Measurements from ENCODE around the gene NAALADL2. TPM values are rescaled to one million over a fixed set of nuclear protein-coding genes. Genes with fewer than 3 reads are reported as not detected.
A peak's percentile ranks its signal among the peaks of the same experiment; 100 is the strongest.

The NAALADL2 gene
- total and polyA plus RNA-seq, 2 of the 13 experiments (the other 11 are each of a cell fraction or from before 2014, with no cell fraction given): 0.08 TPM; not detected in 1

- Histone ChIP-seq H3K79me2 (ENCODE audit: insufficient read depth, low read length) (no peaks in the 10 kb centered on the region), H3K4me1 (ENCODE audit: insufficient read depth, low read length) (no peaks in the 10 kb centered on the region), H3K9ac (ENCODE audit: insufficient read depth, low read depth, low read length) (no peak overlapping the region), H4K20me1 (ENCODE audit: insufficient read depth, low read length) (no peaks in the 10 kb centered on the region), H3K36me3 (replicated peaks in 1 of 2; ENCODE audit: control insufficient read depth in 1 of 2, insufficient read depth in 2 of 2, low read length in 2 of 2) (no peaks in the 10 kb centered on the region), H3K9me3 (ENCODE audit: low read length) (no peaks in the 10 kb centered on the region), H3K27ac (ENCODE audit: extremely low read length, insufficient read depth, low read length) (no peak overlapping the region), H2AFZ (ENCODE audit: low read length) (no peak overlapping the region), H3K4me3 (replicated peaks in 1 of 3; ENCODE audit: insufficient read depth in 1 of 3, low read depth in 2 of 3, low read length in 3 of 3) (no peak overlapping the region), H3K27me3 (ENCODE audit: control insufficient read depth in 1 of 2, insufficient read depth in 2 of 2, low read length in 2 of 2) (no peaks in the 10 kb centered on the region), H3K4me2 (ENCODE audit: low read depth, low read length) (no peak overlapping the region)
- in situ Hi-C loops (cut with HindIII; ENCODE audit: extremely low pct_ligation_motif_present, low pct_unique_long_range_greater_than_20kb): no loop called here
- 91% methylated on average over 1 of the region's 1 CpG for whole genome bisulfite sequencing (ENCODE audit: low lambda C conversion rate)
- no TSS peak for BruUV-seq (replicated peaks)
- intact Hi-C loops (cut with micrococcal nuclease; ENCODE audit: unreplicated experiment): no loop called here
- ChIA-PET CTCF (ENCODE audit: low intra/inter-chr PET ratio, low total read pairs) (no interaction called here), POLR2A (no interaction called here)
- FAIRE-seq (no peak), ATAC-seq (no peak), DNase-seq (ENCODE audit: low spot score) (no peak)
- no peak for TF ChIP-seq ZKSCAN8 (CRISPR knock-in tag; IDR thresholded peaks at IDR 0.05; ENCODE audit: borderline replicate concordance)
- TF ChIP-seq LCORL (IDR thresholded peaks at IDR 0.05): no peak
- TF ChIP-seq LCORL (CRISPR knock-in tag; IDR thresholded peaks at IDR 0.05): no peak
- no peak for TF ChIP-seq JDP2 (CRISPR knock-in tag; IDR thresholded peaks at IDR 0.05; ENCODE audit: borderline replicate concordance)
- TF ChIP-seq ZNF652 (CRISPR knock-in tag; IDR thresholded peaks at IDR 0.05; ENCODE audit: borderline replicate concordance, low read depth): no peak
- TF ChIP-seq XRCC5 (optimal IDR thresholded peaks at IDR 0.05; ENCODE audit: low read length): no peak
- TF ChIP-seq ZNF639 (CRISPR knock-in tag; conservative IDR thresholded peaks at IDR 0.05): no peak
- TF ChIP-seq RELA (CRISPR knock-in tag; IDR thresholded peaks at IDR 0.05): no peak
Measured at GRCh38 chr3:175002732-175003143, 143.6 kb downstream of the NAALADL2 start.

GRCh38 chr3:175003590-175003989, 144.5 kb downstream of the NAALADL2 start:
- CTCF ChIA-PET (ENCODE audit: low intra/inter-chr PET ratio, low total read pairs): no interaction called here
- BruUV-seq (replicated peaks): no TSS peak

More at GRCh38 chr3:175003590-175003989, 144.5 kb downstream of the NAALADL2 start:
- Histone ChIP-seq H3K79me2 (ENCODE audit: insufficient read depth, low read length) (no peaks in the 10 kb centered on the region), H4K20me1 (ENCODE audit: insufficient read depth, low read length) (no peaks in the 10 kb centered on the region), H2AFZ (ENCODE audit: low read length) (no peak overlapping the region), H3K9me3 (ENCODE audit: low read length) (no peaks in the 10 kb centered on the region), H3K9ac (ENCODE audit: insufficient read depth, low read depth, low read length) (no peak overlapping the region), H3K4me1 (ENCODE audit: insufficient read depth, low read length) (no peaks in the 10 kb centered on the region), H3K36me3 (replicated peaks in 1 of 2; ENCODE audit: control insufficient read depth in 1 of 2, insufficient read depth in 2 of 2, low read length in 2 of 2) (no peaks in the 10 kb centered on the region), H3K27me3 (ENCODE audit: control insufficient read depth in 1 of 2, insufficient read depth in 2 of 2, low read length in 2 of 2) (no peaks in the 10 kb centered on the region), H3K27ac (ENCODE audit: extremely low read length, insufficient read depth, low read length) (no peak overlapping the region), H3K4me2 (ENCODE audit: low read depth, low read length) (no peak overlapping the region), H3K4me3 (replicated peaks in 1 of 3; ENCODE audit: insufficient read depth in 1 of 3, low read depth in 2 of 3, low read length in 3 of 3) (no peak overlapping the region)
- intact Hi-C loops (cut with micrococcal nuclease; ENCODE audit: unreplicated experiment): no loop called here
- peak; percentile 61 for TF ChIP-seq ATF7 (IDR thresholded peaks at IDR 0.05)
- no peak for TF ChIP-seq ATF7 (CRISPR knock-in tag; IDR thresholded peaks at IDR 0.05)
- no peak for TF ChIP-seq YEATS4 (CRISPR knock-in tag; IDR thresholded peaks at IDR 0.05; ENCODE audit: borderline replicate concordance)
- no peak for TF ChIP-seq ARNT2 (CRISPR knock-in tag; IDR thresholded peaks at IDR 0.05; ENCODE audit: low read depth)
- POLR2A ChIA-PET: no interaction called here
- in situ Hi-C loops (cut with HindIII; ENCODE audit: extremely low pct_ligation_motif_present, low pct_unique_long_range_greater_than_20kb): no loop called here
- ATAC-seq (no peak), DNase-seq (ENCODE audit: low spot score) (no peak), FAIRE-seq (no peak)
- WGBS (ENCODE audit: low lambda C conversion rate): 27% methylated on average over 2 of the region's 2 CpGs
